Retinal pigment epithelial cell (primary cell): ENCODE measurements around the gene APCDD1L.

Experiments
- DNase-seq: peaks from one replicate; pipeline ENCODE4 v3.0.0-alpha.2; 2010; ENCODE audit warnings: low read depth
- H3K4me3 ChIP-seq: 2 replicates; pipeline ENCODE4 v1.5.1; 2011; ENCODE audit warnings: mild to moderate bottlenecking, low read length, control low read depth, moderate library complexity
- TF ChIP-seq, protein P1 (sequence below): conservative IDR thresholded peaks from 2 replicates; pipeline ENCODE4 v1.5.1; 2011; ENCODE audit warnings: low read depth, low read length, control low read depth, inconsistent platforms

The APCDD1L gene

DNA sequence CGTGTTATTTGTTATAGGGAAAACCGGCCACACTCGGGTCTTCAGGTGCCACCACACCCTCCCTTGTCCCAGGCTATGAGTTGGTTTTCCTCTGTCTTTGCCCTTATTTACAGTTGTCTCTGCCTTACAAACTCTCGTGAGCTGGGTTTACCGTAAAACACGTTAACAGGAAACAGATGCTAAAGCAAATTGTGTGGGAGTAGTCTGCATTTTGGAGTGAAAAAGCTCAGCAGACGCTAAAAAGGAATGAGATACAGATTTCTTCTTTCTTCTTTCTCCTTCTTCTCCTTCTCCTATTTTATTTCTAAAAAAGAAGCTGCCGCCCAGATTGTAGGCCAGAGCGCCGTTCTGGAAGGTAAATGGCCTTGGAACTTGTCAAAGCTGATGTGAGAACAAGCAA is 51.9 kb downstream of the APCDD1L start:
- no peak for DNase-seq
- no peak overlapping the region for H3K4me3 ChIP-seq
- TF ChIP-seq, protein P1, sequence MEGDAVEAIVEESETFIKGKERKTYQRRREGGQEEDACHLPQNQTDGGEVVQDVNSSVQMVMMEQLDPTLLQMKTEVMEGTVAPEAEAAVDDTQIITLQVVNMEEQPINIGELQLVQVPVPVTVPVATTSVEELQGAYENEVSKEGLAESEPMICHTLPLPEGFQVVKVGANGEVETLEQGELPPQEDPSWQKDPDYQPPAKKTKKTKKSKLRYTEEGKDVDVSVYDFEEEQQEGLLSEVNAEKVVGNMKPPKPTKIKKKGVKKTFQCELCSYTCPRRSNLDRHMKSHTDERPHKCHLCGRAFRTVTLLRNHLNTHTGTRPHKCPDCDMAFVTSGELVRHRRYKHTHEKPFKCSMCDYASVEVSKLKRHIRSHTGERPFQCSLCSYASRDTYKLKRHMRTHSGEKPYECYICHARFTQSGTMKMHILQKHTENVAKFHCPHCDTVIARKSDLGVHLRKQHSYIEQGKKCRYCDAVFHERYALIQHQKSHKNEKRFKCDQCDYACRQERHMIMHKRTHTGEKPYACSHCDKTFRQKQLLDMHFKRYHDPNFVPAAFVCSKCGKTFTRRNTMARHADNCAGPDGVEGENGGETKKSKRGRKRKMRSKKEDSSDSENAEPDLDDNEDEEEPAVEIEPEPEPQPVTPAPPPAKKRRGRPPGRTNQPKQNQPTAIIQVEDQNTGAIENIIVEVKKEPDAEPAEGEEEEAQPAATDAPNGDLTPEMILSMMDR, result no peak

DNA sequence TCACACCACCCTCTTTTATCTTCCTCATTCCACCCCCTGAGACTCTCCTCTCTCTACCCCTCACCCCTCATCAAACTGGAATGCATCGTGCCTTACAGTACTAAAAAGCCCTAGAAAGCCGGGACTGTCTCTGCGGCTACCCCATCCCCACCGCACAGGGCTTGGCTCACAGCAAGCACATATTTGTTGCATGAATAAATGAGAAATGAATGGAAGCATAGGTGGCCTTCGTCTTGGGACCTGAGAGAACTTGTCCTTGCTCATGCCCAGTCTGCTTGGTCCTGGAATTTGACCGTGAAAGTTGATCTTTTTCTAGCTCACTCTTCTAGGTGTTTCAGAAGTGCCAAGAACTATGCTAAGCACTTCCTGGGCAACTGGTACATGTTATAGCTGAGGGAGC is 53.3 kb downstream of the APCDD1L start:
- TF ChIP-seq, protein P1, result no peak
- DNase-seq, result no peak
- no peak overlapping the region for H3K4me3 ChIP-seq

DNA sequence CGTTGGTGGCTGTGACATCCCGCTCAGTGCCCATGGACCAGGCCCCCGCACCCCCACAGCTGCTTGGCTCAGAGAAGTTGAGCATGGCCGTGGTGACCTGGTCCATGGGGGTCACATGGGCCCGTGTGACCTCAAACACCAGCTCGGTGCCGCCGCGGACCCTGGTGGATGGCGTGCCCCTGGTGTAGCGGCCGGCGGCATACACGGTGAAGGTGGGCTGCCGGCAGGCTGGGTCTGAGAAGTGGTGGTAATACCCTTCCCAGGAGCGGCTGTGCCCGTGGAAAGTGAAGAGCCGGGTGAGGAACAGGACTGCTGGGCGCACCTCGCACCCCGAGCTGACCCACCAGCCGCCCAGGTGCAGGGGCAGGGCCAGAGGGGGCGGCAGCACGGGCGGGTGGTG is 54.1 kb downstream of the APCDD1L start:
- H3K4me3 ChIP-seq, result no peak overlapping the region
- TF ChIP-seq, protein P1, result no peak
- no peak for DNase-seq

DNA sequence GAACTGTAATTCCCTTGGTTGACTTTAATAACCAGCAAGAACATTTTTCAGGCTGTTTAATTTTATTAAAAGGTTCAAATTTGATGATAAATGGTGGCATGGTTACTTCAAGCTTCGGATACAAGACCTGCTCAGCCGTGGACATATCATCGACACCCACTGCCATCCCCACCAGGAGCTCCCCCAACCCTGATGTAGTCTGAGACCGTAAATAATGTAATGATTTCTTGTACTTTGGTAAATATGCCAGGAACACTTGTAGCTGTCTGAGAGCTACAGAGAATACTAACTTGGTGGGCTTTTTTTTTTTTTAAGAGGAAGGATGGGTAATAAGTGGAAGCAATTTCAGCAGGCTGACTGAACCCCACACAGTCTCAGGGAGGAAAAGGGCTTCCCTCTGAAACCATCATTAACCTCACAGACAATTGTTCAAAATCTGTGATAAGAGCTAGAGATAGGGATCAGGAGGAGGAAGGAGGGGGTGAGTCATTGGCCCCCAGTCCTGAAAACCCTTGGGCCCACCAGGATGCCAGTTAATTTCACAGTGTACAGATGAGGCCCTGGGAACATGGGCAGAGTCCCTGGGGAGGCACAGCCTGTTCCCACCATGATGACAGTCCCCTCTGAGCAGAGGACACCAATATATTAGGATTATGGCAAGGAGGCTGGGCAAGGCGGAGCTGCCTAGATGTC is 56.0 kb downstream of the APCDD1L start:
- DNase-seq, result no peak
- TF ChIP-seq, protein P1, result no peak

DNA sequence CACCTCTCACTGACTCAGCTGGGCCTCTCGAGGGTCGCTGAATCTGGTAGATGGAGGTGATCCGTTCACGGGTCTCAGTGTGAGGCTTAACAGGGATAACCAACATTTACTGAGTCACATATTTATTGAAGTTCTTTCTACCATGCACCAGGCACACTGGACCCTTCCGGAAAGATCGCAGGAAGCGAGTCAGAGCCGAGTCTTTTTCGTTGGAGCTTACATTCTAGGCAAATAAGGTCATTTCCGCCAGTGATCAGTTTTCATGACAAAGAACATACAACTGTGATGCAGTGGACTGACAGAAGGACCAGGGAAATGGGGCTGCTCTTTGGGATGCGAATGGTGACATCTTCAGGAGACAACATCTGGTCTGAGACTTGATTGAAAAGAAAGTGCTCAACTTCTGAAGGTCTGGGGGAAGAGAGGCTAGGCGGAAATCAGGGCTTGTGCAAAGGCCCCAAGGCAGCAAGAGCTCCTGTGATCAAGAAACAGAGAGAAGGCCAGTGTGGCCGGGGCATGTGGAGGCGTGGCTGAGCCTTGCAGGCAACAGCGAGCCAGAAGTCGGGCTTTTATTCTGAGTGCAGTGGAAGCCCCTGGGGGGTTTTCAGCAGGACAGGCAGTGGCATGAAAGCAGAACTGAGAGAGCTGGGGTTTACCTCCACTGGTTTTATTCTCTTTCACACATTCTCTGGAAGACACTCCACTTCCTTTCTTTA is 56.7 kb downstream of the APCDD1L start:
- no peak overlapping the region for H3K4me3 ChIP-seq
- no peak for DNase-seq
- TF ChIP-seq, protein P1, result no peak

More for the DNA sequence above, 56.0 kb downstream of the APCDD1L start:
- H3K4me3 ChIP-seq, result no peak overlapping the region

DNA sequence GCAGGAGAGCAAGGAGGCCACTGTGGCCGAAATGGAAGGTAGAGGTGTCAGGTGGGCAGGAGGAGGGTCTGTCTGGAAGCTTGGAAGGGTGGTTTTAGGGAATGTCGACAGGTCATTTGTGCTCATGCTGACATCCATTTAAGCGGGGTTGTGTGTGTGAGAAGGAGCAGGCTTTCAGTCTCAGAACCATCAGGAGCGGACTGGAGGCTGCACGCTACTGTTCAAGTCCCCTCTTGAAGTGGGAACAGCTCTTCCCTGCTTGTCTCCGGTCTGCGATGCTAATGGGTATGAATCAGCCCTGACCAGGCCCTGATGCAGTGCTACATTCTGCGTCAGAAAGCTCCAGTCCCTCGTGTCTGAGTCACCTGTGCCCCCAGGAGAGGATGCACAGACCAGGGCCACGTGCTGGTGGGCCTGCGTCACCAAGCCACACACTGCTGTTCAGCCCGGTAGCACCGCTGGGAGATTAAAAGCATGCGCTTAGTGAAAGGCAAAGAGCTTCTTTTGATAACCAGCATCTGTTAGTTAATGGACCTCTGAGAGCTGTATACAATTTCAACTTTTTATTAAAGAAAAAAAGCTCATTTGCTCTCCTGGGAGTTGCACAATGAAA is 58.0 kb downstream of the APCDD1L start:
- H3K4me3 ChIP-seq, result no peak overlapping the region
- TF ChIP-seq, protein P1, result no peak
- no peak for DNase-seq
